GM21576 (cell line): ENCODE data around the gene PSMD11.

Experiments used
- ATAC-seq: cut with Tn5 transposase; IDR thresholded peaks from one replicate; pipeline ENCODE4 v1.9.1; 2021; ENCODE audit warnings: mild to moderate bottlenecking, moderate library complexity; ENCODE audit not compliant: unreplicated experiment

The PSMD11 gene

GRCh38 chr17:32463304-32463703 is 19.0 kb downstream of the PSMD11 start:
- no peak for ATAC-seq

- ATAC-seq, result no peak
Observed at GRCh38 chr17:32464374-32464773, 20.1 kb downstream of the PSMD11 start.

- no peak for ATAC-seq
Observed at GRCh38 chr17:32467949-32468348, 23.6 kb downstream of the PSMD11 start.

GRCh38 chr17:32470405-32471167 is 26.3 kb downstream of the PSMD11 start:
- ATAC-seq, result no peak

GRCh38 chr17:32471652-32472051 is 27.3 kb downstream of the PSMD11 start:
- no peak for ATAC-seq

- ATAC-seq, result no peak
Observed at GRCh38 chr17:32475258-32475657, 30.9 kb downstream of the PSMD11 start.

- no peak for ATAC-seq
Observed at GRCh38 chr17:32477220-32477619, 32.9 kb downstream of the PSMD11 start.

GRCh38 chr17:32479074-32479617 is 34.8 kb downstream of the PSMD11 start:
- no peak for ATAC-seq

- ATAC-seq, result no peak
Observed at GRCh38 chr17:32481193-32481592, 36.9 kb downstream of the PSMD11 start.

- ATAC-seq, result no peak
Observed at GRCh38 chr17:32482568-32483320, 38.4 kb downstream of the PSMD11 start.

- ATAC-seq, result no peak
Observed at GRCh38 chr17:32483451-32484019, 39.2 kb downstream of the PSMD11 start.

GRCh38 chr17:32484041-32484461 is 39.7 kb downstream of the PSMD11 start:
- no peak for ATAC-seq

- no peak for ATAC-seq
Observed at GRCh38 chr17:32484628-32485027, 40.3 kb downstream of the PSMD11 start.

GRCh38 chr17:32485261-32486110 is 41.2 kb downstream of the PSMD11 start:
- no peak for ATAC-seq

- peak; percentile 33 for ATAC-seq
Observed at GRCh38 chr17:32486111-32486700, 41.9 kb downstream of the PSMD11 start.

GRCh38 chr17:32486701-32487472 is 42.6 kb downstream of the PSMD11 start, which contains the start of gene CDK5R1:
Gene CDK5R1 (plus strand): TSS chr17:32486993. CDS start chr17:32487621, 628 bp downstream.
- ATAC-seq, result peak; percentile 40

- no peak for ATAC-seq
Observed at GRCh38 chr17:32487473-32488176, 43.3 kb downstream of the PSMD11 start.

- ATAC-seq, result no peak
Observed at GRCh38 chr17:32488177-32488542, 43.9 kb downstream of the PSMD11 start.
